ENCODE results near the gene CSRNP3. TPM values are rescaled to one million over a fixed set of nuclear protein-coding genes. Genes with fewer than 3 reads are reported as not detected.

Gene CSRNP3
- total RNA-seq, 4 donors from 2014 or later = 0.12 to 1.5 (median 0.93) TPM

DNA sequence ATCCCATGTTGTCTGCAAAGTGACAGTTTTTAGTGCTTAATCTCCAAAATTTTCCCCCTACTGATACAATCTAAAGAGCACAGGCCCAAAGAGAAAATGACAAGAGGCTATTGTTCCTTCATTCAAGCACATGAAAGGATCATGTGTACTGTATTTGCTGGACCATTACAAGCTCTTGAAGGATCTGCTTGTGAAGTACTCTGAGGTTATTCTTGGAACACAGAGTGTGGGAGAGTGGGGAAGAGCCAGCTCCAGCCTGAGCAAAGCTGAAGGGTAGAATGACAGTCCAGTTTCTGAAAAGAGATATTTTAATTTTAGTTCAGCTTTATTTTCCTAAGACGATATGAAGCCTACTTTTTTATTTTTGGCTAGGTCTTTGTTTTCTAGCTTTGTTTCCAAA is 212.3 kb downstream of the CSRNP3 start:
- TF ChIP-seq, protein P1, sequence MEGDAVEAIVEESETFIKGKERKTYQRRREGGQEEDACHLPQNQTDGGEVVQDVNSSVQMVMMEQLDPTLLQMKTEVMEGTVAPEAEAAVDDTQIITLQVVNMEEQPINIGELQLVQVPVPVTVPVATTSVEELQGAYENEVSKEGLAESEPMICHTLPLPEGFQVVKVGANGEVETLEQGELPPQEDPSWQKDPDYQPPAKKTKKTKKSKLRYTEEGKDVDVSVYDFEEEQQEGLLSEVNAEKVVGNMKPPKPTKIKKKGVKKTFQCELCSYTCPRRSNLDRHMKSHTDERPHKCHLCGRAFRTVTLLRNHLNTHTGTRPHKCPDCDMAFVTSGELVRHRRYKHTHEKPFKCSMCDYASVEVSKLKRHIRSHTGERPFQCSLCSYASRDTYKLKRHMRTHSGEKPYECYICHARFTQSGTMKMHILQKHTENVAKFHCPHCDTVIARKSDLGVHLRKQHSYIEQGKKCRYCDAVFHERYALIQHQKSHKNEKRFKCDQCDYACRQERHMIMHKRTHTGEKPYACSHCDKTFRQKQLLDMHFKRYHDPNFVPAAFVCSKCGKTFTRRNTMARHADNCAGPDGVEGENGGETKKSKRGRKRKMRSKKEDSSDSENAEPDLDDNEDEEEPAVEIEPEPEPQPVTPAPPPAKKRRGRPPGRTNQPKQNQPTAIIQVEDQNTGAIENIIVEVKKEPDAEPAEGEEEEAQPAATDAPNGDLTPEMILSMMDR (IDR thresholded peaks at IDR 0.05) = no peak
- DNase-seq (ENCODE audit: low spot score) (no peak), ATAC-seq (ENCODE audit: low FRiP score) (no peak)

- no peak for DNase-seq (ENCODE audit: low spot score)
- ATAC-seq (ENCODE audit: low FRiP score) = no peak
- TF ChIP-seq, protein P1 (IDR thresholded peaks at IDR 0.05) = no peak
Observed at GRCh38 chr2:165682546-165682945, 213.0 kb downstream of the CSRNP3 start.

GRCh38 chr2:165686800-165687199 is 217.3 kb downstream of the CSRNP3 start:
- ATAC-seq (ENCODE audit: low FRiP score) (no peak), DNase-seq (ENCODE audit: low spot score) (no peak)
- TF ChIP-seq, protein P1 (IDR thresholded peaks at IDR 0.05) = no peak

GRCh38 chr2:165687426-165688002 is 218.0 kb downstream of the CSRNP3 start:
- TF ChIP-seq, protein P1 (IDR thresholded peaks at IDR 0.05) = no peak
- DNase-seq (ENCODE audit: low spot score) (no peak), ATAC-seq (ENCODE audit: low FRiP score) (no peak)

DNA sequence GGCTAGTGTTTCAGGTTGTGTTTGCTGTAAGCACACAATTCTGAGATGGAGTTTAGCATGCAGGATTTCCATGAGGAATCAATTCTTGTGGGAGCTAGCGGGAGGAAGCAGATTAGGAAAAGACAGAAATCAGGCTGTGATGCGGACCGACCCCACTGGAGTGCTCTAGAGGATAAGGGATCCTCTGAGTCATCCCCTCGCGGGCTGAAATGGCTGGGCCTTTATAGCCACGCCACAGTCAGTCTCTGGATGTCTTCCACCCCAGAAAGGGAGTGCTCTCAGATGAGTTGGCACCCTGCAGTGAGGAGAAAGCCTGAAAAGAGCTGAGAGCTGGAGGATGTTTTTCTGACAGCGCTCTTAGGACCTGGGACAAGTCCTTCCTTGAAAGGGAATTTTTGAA is 222.1 kb downstream of the CSRNP3 start:
- DNase-seq (ENCODE audit: low spot score) (no peak), ATAC-seq (ENCODE audit: low FRiP score) (no peak)
- TF ChIP-seq, protein P1 (IDR thresholded peaks at IDR 0.05) = no peak

DNA sequence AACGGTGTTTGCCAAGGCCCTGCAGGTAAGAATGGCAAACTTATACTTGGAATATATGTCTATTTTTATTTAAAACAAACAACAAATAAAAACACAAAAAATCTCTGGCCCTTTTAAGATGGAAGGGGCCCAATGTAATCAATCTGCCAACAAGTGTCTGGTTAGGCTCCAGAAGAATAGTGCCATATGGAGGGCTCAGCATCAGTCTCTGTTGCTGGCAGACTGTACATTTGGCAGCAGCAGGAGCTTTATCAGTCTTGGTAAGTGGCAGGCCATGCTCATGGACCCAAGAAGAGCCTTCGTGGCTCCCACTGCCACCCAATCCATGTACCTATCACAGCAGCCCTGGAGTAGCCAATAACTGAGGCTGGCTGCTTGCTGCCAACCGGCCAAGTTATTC is 223.4 kb downstream of the CSRNP3 start:
- DNase-seq (ENCODE audit: low spot score) = no peak
- ATAC-seq (ENCODE audit: low FRiP score) = no peak
- TF ChIP-seq, protein P1 (IDR thresholded peaks at IDR 0.05) = no peak

GRCh38 chr2:165693838-165694237 is 224.3 kb downstream of the CSRNP3 start:
- no peak for DNase-seq (ENCODE audit: low spot score)
- ATAC-seq (ENCODE audit: low FRiP score) = no peak
- TF ChIP-seq, protein P1 (IDR thresholded peaks at IDR 0.05) = no peak
